Measurements from ENCODE around the gene SFXN1. TPM values are rescaled to one million over a fixed set of nuclear protein-coding genes. Genes with fewer than 3 reads are reported as not detected.

SFXN1 gene
- total and polyA plus RNA-seq, 12 donors, result 14.3 to 39.6 (median 32.5) TPM

DNA sequence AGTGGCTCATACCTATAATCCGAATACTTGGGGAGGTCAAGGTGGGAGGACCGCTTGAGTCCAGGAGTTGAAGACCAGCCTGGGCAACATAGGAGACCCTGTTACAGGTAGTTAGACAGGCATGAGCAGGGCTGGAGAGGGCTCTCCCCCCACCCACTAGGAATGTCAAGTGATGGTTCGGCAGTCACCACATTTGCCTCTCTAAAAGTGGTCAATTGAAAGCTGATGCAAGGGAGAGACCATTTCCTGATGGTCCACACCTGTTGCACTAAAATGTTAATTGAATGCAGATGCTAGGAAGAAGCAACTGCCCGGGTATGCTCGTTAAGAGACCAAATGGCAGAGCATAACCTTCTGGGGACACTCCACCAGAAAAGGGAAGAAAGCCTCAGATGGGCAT is 82.7 kb downstream of the SFXN1 start:
- Histone ChIP-seq H3K36me3 (no peaks in the 10 kb centered on the region), H3K27me3 (peaks cover 0 to 15% (median 0%) of the 10 kb centered on the region in 7 donors), H3K4me3 (no peak overlapping the region), H3K4me1 (no peaks in the 10 kb centered on the region), H3K27ac (no peak overlapping the region), H3K9me3 (no peaks in the 10 kb centered on the region)
- 72 to 73% methylated on average over 5 of the region's 5 CpGs for WGBS, 2 donors
- no peak for TF ChIP-seq CTCF (IDR thresholded peaks at IDR 0.05)
- DNase-seq, result no peak
- no peak for ATAC-seq
- intact Hi-C loops (cut with DNase I), result no loop called here

GRCh38 chr5:175564716-175565115 is 86.4 kb downstream of the SFXN1 start:
- intact Hi-C loops (cut with DNase I), result no loop called here
- ATAC-seq (no peak), DNase-seq (no peak)
- Histone ChIP-seq H3K27me3 (peaks cover 0 to 15% (median 0%) of the 10 kb centered on the region in 7 donors), H3K27ac (no peak overlapping the region), H3K9me3 (no peaks in the 10 kb centered on the region), H3K36me3 (no peaks in the 10 kb centered on the region), H3K4me3 (no peak overlapping the region), H3K4me1 (no peaks in the 10 kb centered on the region)
- 44 to 64% methylated on average over 1 of the region's 1 CpG for WGBS, 2 donors
- no peak for TF ChIP-seq CTCF (IDR thresholded peaks at IDR 0.05)

DNA sequence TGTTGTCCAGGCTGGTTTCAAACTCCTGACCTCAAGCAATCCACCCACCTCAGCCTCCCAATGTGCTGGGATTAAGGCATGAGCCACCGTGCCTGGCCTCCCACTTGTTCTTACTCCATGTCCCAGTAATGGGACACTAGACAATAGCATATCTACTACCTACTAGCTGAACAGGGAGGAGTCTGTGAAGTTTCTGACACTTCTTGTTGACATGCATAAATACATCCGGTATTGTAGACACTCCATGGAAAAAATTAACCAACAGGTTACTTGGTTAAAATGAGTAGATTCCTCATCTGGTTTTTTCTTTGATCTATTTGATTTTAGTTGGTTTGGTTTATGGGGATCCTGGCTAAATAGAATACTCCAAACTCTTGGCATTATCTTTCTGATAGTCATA is 88.3 kb downstream of the SFXN1 start:
- H3K36me3 ChIP-seq, result no peaks in the 10 kb centered on the region
- 84 to 85% methylated on average over 2 of the region's 2 CpGs for WGBS, 2 donors
- intact Hi-C loops (cut with DNase I), result no loop called here
- no peaks in the 10 kb centered on the region for H3K4me1 ChIP-seq
- no peak overlapping the region for H3K27ac ChIP-seq
- no peaks in the 10 kb centered on the region for H3K9me3 ChIP-seq
- no peak for TF ChIP-seq CTCF (IDR thresholded peaks at IDR 0.05)
- ATAC-seq (no peak), DNase-seq (no peak)
- H3K27me3 ChIP-seq, result peaks cover 0 to 15% (median 0%) of the 10 kb centered on the region in 7 donors
- H3K4me3 ChIP-seq, result no peak overlapping the region

DNA sequence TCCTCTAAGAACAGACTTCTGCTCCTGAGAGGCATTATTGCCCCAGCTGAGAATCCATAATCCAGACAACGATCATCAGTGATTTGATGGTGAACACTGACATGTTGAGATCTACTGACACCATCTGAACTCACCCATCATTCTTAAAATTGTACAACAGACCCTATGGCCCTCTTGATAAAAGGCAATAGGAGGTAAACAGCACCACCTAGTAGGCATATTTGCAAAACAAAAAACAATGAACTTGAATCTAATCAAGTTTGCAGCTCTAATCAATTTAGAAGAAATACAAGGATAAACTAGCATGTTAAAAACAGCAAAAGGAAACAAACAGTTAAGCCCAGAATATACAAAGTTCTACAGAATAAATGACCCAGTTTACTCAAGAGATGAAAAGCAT is 89.6 kb downstream of the SFXN1 start:
- H3K27ac ChIP-seq, result no peak overlapping the region
- H3K4me3 ChIP-seq, result no peak overlapping the region
- peak in 3 of 9 donors; percentile 19 to 32 (median 29) for TF ChIP-seq CTCF (IDR thresholded peaks at IDR 0.05)
- no peaks in the 10 kb centered on the region for H3K9me3 ChIP-seq
- WGBS, 2 donors, result 66 to 78% methylated on average over 1 of the region's 1 CpG
- ATAC-seq (no peak), DNase-seq (no peak)
- peaks cover 0 to 8% (median 0%) of the 10 kb centered on the region in 7 donors for H3K27me3 ChIP-seq
- no peaks in the 10 kb centered on the region for H3K4me1 ChIP-seq
- intact Hi-C loops (cut with DNase I), result no loop called here
- H3K36me3 ChIP-seq, result no peaks in the 10 kb centered on the region
